ENCODE measurements around the gene TRPM5. TPM values are rescaled to one million over a fixed set of nuclear protein-coding genes. Genes with fewer than 3 reads are reported as not detected.

TRPM5 gene
- total RNA-seq, 4 donors from 2014 or later: 0.21 TPM; not detected in 3

- intact Hi-C loops (cut with DNase I; ENCODE audit: low total_unique reads): no loop called here
- DNase-seq: no peak
- H3K36me3 ChIP-seq: no peaks in the 10 kb centered on the region
- no peak overlapping the region for H3K27ac ChIP-seq
- no peaks in the 10 kb centered on the region for H3K27me3 ChIP-seq
- TF ChIP-seq, protein P1, sequence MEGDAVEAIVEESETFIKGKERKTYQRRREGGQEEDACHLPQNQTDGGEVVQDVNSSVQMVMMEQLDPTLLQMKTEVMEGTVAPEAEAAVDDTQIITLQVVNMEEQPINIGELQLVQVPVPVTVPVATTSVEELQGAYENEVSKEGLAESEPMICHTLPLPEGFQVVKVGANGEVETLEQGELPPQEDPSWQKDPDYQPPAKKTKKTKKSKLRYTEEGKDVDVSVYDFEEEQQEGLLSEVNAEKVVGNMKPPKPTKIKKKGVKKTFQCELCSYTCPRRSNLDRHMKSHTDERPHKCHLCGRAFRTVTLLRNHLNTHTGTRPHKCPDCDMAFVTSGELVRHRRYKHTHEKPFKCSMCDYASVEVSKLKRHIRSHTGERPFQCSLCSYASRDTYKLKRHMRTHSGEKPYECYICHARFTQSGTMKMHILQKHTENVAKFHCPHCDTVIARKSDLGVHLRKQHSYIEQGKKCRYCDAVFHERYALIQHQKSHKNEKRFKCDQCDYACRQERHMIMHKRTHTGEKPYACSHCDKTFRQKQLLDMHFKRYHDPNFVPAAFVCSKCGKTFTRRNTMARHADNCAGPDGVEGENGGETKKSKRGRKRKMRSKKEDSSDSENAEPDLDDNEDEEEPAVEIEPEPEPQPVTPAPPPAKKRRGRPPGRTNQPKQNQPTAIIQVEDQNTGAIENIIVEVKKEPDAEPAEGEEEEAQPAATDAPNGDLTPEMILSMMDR (IDR thresholded peaks at IDR 0.05): no peak
- TF ChIP-seq POLR2A (IDR thresholded peaks at IDR 0.05): no peak
- no peaks in the 10 kb centered on the region for H3K9me3 ChIP-seq
- H3K4me3 ChIP-seq: no peak overlapping the region
- H3K4me1 ChIP-seq: no peaks in the 10 kb centered on the region
Observed at GRCh38 chr11:2445746-2446551, 1.6 kb upstream of the TRPM5 start.

GRCh38 chr11:2444821-2445745 lies 769 bp upstream of the TRPM5 start, which contains the start of gene KCNQ1:
TSS of gene KCNQ1 (plus strand) at chr11:2445008. CDS start at chr11:2445099, 91 bp downstream.
- H3K4me3 ChIP-seq: no peak within 1 kb of the TSS
- H3K27ac ChIP-seq: no peak within 1 kb of the TSS
- intact Hi-C loops (cut with DNase I; ENCODE audit: low total_unique reads): no loop called here
- H3K4me1 ChIP-seq: no peaks in the 10 kb centered on the region
- TF ChIP-seq, protein P1 (IDR thresholded peaks at IDR 0.05): peak in 2 of 4 experiments; percentile 5 to 22
- peak in 1 of 2 donors; percentile 57 for TF ChIP-seq POLR2A (IDR thresholded peaks at IDR 0.05)
- DNase-seq: no peak
- H3K9me3 ChIP-seq: no peaks in the 10 kb centered on the region
- H3K36me3 ChIP-seq: no peaks in the 10 kb centered on the region
- no peaks in the 10 kb centered on the region for H3K27me3 ChIP-seq

GRCh38 chr11:2443406-2443805 lies 908 bp downstream of the TRPM5 start:
- no peaks in the 10 kb centered on the region for H3K27me3 ChIP-seq
- no peaks in the 10 kb centered on the region for H3K4me1 ChIP-seq
- intact Hi-C loops (cut with DNase I; ENCODE audit: low total_unique reads): no loop called here
- no peak for DNase-seq
- no peaks in the 10 kb centered on the region for H3K9me3 ChIP-seq
- no peak overlapping the region for H3K27ac ChIP-seq
- H3K4me3 ChIP-seq: no peak overlapping the region
- H3K36me3 ChIP-seq: no peaks in the 10 kb centered on the region
- TF ChIP-seq POLR2A (IDR thresholded peaks at IDR 0.05): no peak
- TF ChIP-seq, protein P1 (IDR thresholded peaks at IDR 0.05): no peak

GRCh38 chr11:2442589-2442988 lies 1.7 kb downstream of the TRPM5 start:
- intact Hi-C loops (cut with DNase I; ENCODE audit: low total_unique reads): no loop called here
- H3K4me1 ChIP-seq: no peaks in the 10 kb centered on the region
- H3K9me3 ChIP-seq: no peaks in the 10 kb centered on the region
- TF ChIP-seq POLR2A (IDR thresholded peaks at IDR 0.05): no peak
- TF ChIP-seq, protein P1 (IDR thresholded peaks at IDR 0.05): no peak
- no peak overlapping the region for H3K27ac ChIP-seq
- DNase-seq: no peak
- H3K36me3 ChIP-seq: no peaks in the 10 kb centered on the region
- no peak overlapping the region for H3K4me3 ChIP-seq
- no peaks in the 10 kb centered on the region for H3K27me3 ChIP-seq

Data from uterus (tissue), 4 donors.